ENCODE data around the gene GAREM1. TPM values are rescaled to one million over a fixed set of nuclear protein-coding genes. Genes with fewer than 3 reads are reported as not detected.

Gene GAREM1
- total RNA-seq, 1 donor from 2014 or later = 1.7 TPM

DNA sequence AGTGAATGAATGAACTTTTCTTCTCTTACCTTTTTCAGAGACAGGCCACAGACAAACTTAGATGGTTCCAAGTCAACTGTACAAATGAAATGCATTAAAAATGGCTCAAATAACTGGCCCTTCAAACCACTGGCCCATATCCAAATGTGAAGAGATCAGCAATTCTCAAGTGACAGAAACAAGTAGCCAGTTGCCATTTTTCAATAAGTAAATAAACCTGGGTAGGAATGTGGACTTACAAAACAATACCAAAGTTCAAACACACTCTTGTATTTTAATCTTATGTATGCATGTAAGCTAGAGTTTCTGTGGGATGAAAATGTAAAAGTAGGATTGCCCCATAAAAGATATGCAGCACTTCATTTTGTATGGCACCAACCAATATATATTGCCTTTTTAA is 151.6 kb downstream of the GAREM1 start:
- H3K27ac Mint-ChIP-seq (ENCODE audit: unreplicated experiment) = no peak overlapping the region
- no peaks in the 10 kb centered on the region for H3K27me3 Mint-ChIP-seq (ENCODE audit: unreplicated experiment)
- TF ChIP-seq, protein P1, sequence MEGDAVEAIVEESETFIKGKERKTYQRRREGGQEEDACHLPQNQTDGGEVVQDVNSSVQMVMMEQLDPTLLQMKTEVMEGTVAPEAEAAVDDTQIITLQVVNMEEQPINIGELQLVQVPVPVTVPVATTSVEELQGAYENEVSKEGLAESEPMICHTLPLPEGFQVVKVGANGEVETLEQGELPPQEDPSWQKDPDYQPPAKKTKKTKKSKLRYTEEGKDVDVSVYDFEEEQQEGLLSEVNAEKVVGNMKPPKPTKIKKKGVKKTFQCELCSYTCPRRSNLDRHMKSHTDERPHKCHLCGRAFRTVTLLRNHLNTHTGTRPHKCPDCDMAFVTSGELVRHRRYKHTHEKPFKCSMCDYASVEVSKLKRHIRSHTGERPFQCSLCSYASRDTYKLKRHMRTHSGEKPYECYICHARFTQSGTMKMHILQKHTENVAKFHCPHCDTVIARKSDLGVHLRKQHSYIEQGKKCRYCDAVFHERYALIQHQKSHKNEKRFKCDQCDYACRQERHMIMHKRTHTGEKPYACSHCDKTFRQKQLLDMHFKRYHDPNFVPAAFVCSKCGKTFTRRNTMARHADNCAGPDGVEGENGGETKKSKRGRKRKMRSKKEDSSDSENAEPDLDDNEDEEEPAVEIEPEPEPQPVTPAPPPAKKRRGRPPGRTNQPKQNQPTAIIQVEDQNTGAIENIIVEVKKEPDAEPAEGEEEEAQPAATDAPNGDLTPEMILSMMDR (IDR thresholded peaks at IDR 0.05) = no peak
- H3K4me1 Mint-ChIP-seq (ENCODE audit: unreplicated experiment) = peaks cover 13% of the 10 kb centered on the region
- no peaks in the 10 kb centered on the region for H3K9me3 Mint-ChIP-seq (ENCODE audit: unreplicated experiment)
- H3K4me3 Mint-ChIP-seq (ENCODE audit: unreplicated experiment) = no peak overlapping the region
- H3K36me3 Mint-ChIP-seq (ENCODE audit: unreplicated experiment) = no peaks in the 10 kb centered on the region
- DNase-seq (ENCODE audit: extremely low spot score, unreplicated experiment) = no peak

DNA sequence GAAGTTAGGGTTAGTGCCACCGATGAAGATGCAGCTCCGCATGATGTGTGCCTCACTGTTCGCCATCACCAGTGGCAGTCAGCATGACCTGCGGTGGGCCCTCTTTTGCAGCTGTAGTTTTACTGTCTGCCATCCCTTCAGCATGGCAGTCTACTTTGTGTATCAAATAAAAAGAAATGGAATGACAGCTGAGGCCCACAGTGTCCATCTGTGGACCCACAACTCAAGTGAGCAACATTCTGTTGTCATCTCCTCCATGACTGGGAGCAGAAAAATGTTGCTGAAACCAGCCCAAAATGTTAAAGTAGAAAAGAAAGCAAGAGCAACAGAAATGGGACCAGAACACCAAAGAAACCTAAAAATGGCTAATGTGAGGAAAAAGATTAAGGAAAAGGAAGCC is 152.1 kb downstream of the GAREM1 start:
- peaks cover 13% of the 10 kb centered on the region for H3K4me1 Mint-ChIP-seq (ENCODE audit: unreplicated experiment)
- TF ChIP-seq, protein P1 (IDR thresholded peaks at IDR 0.05) = no peak
- DNase-seq (ENCODE audit: extremely low spot score, unreplicated experiment) = no peak
- no peaks in the 10 kb centered on the region for H3K27me3 Mint-ChIP-seq (ENCODE audit: unreplicated experiment)
- no peaks in the 10 kb centered on the region for H3K9me3 Mint-ChIP-seq (ENCODE audit: unreplicated experiment)
- H3K4me3 Mint-ChIP-seq (ENCODE audit: unreplicated experiment) = no peak overlapping the region
- no peaks in the 10 kb centered on the region for H3K36me3 Mint-ChIP-seq (ENCODE audit: unreplicated experiment)
- H3K27ac Mint-ChIP-seq (ENCODE audit: unreplicated experiment) = no peak overlapping the region

DNA sequence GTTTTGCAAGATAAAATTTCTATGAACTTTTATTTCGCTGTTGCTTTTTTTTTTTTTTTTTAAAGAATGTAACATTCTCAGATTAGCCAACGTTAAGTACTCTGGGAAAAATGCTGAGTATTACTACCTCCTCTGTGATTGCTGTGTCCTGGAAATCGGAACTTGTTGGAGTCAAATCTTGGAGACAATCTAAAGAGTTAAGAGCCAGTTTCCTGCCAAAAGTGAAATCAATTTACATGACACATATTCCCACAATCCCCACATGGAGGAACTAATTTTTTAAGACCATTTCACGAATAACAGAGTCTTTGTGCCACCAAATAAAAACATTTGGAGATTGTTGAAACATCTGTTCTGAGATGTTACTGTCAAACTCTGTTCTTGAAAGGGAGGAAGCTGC is 153.0 kb downstream of the GAREM1 start:
- H3K27ac Mint-ChIP-seq (ENCODE audit: unreplicated experiment) = no peak overlapping the region

DNA sequence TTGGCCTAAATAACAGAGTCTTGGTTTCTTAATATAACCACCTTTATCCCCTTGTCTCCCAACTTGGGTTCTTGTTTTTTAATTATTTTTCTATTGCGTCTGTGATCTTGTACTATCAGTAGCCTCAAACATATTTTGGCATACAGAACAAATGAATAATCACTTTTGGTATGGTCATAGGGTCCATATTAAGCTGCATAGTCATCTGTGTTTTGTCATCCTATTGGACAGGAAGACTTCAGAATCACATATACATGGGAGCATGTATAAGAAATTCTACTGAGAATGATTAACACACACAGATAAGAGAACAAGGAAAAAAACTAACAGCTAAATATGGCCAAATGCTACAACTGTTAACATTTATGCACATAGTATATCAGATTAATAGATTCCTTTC is 154.8 kb downstream of the GAREM1 start:
- Mint-ChIP-seq H3K4me3 (ENCODE audit: unreplicated experiment) (no peak overlapping the region), H3K27ac (ENCODE audit: unreplicated experiment) (no peak overlapping the region), H3K9me3 (ENCODE audit: unreplicated experiment) (no peaks in the 10 kb centered on the region), H3K27me3 (ENCODE audit: unreplicated experiment) (no peaks in the 10 kb centered on the region), H3K36me3 (ENCODE audit: unreplicated experiment) (no peaks in the 10 kb centered on the region), H3K4me1 (ENCODE audit: unreplicated experiment) (peaks cover 13% of the 10 kb centered on the region)
- DNase-seq (ENCODE audit: extremely low spot score, unreplicated experiment) = no peak
- TF ChIP-seq, protein P1 (IDR thresholded peaks at IDR 0.05) = no peak

More for the DNA sequence above, 153.0 kb downstream of the GAREM1 start:
- no peak overlapping the region for H3K4me3 Mint-ChIP-seq (ENCODE audit: unreplicated experiment)
- no peak for DNase-seq (ENCODE audit: extremely low spot score, unreplicated experiment)
- no peaks in the 10 kb centered on the region for H3K27me3 Mint-ChIP-seq (ENCODE audit: unreplicated experiment)
- no peaks in the 10 kb centered on the region for H3K36me3 Mint-ChIP-seq (ENCODE audit: unreplicated experiment)
- TF ChIP-seq, protein P1 (IDR thresholded peaks at IDR 0.05) = no peak
- no peaks in the 10 kb centered on the region for H3K9me3 Mint-ChIP-seq (ENCODE audit: unreplicated experiment)
- peaks cover 13% of the 10 kb centered on the region for H3K4me1 Mint-ChIP-seq (ENCODE audit: unreplicated experiment)

DNA sequence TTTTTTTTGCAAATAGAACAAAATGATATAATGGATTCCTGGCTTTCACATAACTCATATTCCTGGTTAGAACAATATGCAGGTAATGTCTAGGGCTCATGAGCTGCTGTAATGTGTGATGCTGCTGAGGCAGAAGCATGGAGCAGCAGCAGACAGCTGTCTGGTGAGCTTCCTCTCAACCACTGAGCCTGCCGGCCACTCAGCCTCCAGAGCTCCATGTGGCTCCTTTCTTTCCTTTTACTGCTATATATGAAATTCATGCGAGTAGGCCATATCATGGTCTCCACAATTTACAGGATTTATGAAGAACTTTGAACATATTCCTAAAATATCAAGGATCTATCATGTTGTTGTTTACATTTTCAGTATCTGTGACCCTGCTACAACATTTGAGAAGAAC is 159.9 kb downstream of the GAREM1 start:
- DNase-seq (ENCODE audit: extremely low spot score, unreplicated experiment) = no peak
- Mint-ChIP-seq H3K9me3 (ENCODE audit: unreplicated experiment) (no peaks in the 10 kb centered on the region), H3K4me3 (ENCODE audit: unreplicated experiment) (no peak overlapping the region), H3K4me1 (ENCODE audit: unreplicated experiment) (peaks cover 5% of the 10 kb centered on the region), H3K36me3 (ENCODE audit: unreplicated experiment) (no peaks in the 10 kb centered on the region), H3K27ac (ENCODE audit: unreplicated experiment) (no peak overlapping the region), H3K27me3 (ENCODE audit: unreplicated experiment) (no peaks in the 10 kb centered on the region)
- TF ChIP-seq, protein P1 (IDR thresholded peaks at IDR 0.05) = no peak
